ENCODE data around the gene MGARP. TPM values are rescaled to one million over a fixed set of nuclear protein-coding genes. Genes with fewer than 3 reads are reported as not detected.

Gene MGARP
- total RNA-seq, 1 donor from 2014 or later = 2.5 TPM

DNA sequence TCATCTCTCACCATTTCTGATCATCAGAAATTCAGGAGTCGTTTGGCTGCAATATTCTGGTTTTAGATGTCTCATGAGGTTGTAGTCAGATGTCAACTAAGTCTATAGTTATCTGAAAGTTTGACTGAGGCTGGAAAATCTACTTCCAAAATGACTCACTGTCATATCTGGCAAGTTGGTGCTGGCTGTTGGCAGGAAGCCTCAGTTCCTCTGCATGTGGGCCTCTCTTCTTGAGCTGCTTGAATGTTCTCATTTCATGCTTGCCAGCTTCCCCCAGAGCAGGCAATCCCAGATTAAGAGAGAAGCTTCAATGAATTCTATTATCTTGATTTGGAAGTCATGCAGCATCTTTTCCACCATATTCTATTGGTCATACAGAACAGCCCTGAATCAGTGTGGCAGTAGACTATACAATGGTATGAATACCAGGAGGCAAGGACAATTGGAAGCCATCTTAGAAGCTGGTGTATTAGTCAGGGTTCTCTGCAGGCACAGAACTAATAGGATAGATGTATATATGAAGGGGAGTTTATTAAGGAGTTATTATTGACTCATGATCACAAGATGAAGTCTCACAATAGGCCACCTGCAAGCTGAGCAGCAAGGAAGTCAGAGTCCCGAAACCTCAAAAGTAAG lies 56.2 kb downstream of the MGARP start:
- no peaks in the 10 kb centered on the region for H3K9me3 Mint-ChIP-seq
- DNase-seq (ENCODE audit: low spot score) = no peak
- TF ChIP-seq EZH2 (IDR thresholded peaks at IDR 0.05) = no peak

DNA sequence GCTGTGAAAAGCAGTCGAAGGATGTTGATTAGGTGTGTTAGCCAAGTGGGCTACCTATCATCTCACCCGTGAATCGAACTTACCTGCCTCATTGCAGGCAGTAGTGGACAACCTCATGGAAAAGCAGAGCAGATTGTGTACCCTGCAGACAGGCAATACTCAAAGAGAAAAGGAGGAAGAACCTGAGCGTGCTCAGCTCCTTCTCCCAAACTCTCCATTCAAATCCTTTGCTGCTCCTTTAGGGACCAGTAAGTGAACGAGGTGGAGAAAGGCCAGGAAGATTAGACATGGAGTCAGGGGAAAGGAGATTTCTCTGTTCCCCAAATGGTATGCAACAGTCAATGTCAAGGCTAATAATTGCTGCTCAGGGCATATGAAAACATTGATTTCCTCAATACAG lies 57.8 kb downstream of the MGARP start:
- Histone ChIP-seq H4K20me1 (ENCODE audit: low read depth) (no peaks in the 10 kb centered on the region), H2AFZ (replicated peaks) (no peak overlapping the region), H3K4me3 (no peak overlapping the region), H3K36me3 (no peaks in the 10 kb centered on the region), H3K79me2 (ENCODE audit: low read depth) (no peaks in the 10 kb centered on the region), H3K9ac (no peak overlapping the region), H3K4me1 (no peaks in the 10 kb centered on the region), H3K27ac (no peak overlapping the region), H3K9me3 (ENCODE audit: low read depth) (no peaks in the 10 kb centered on the region), H3K27me3 (no peaks in the 10 kb centered on the region), H3F3A (ENCODE audit: low read depth) (no peaks in the 10 kb centered on the region), H3K4me2 (no peak overlapping the region)
- Mint-ChIP-seq H3K27ac (no peak overlapping the region), H3K27me3 (ENCODE audit: insufficient read depth, low read depth) (no peaks in the 10 kb centered on the region), H3K4me1 (peaks cover 9% of the 10 kb centered on the region), H3K9me3 (peaks cover 3% of the 10 kb centered on the region), H3K36me3 (no peaks in the 10 kb centered on the region), H3K4me3 (no peak overlapping the region)
- TF ChIP-seq EZH2 (IDR thresholded peaks at IDR 0.05) = no peak
- TF ChIP-seq EZH2phosphoT487 (IDR thresholded peaks at IDR 0.05) = no peak
- TF ChIP-seq CTCF (IDR thresholded peaks at IDR 0.05) = no peak
- DNase-seq (ENCODE audit: low spot score) = no peak

More for the DNA sequence above, 56.2 kb downstream of the MGARP start:
- Histone ChIP-seq H3K36me3 (no peaks in the 10 kb centered on the region), H3K9me3 (ENCODE audit: low read depth) (no peaks in the 10 kb centered on the region), H3K4me1 (no peaks in the 10 kb centered on the region), H4K20me1 (ENCODE audit: low read depth) (no peaks in the 10 kb centered on the region), H3K79me2 (ENCODE audit: low read depth) (no peaks in the 10 kb centered on the region), H3K27ac (no peak overlapping the region), H2AFZ (replicated peaks) (no peak overlapping the region), H3K9ac (no peak overlapping the region), H3K4me3 (no peak overlapping the region), H3K27me3 (no peaks in the 10 kb centered on the region), H3K4me2 (no peak overlapping the region), H3F3A (ENCODE audit: low read depth) (no peaks in the 10 kb centered on the region)
- Mint-ChIP-seq H3K36me3 (no peaks in the 10 kb centered on the region), H3K4me3 (no peak overlapping the region), H3K27me3 (ENCODE audit: insufficient read depth, low read depth) (no peaks in the 10 kb centered on the region), H3K27ac (no peak overlapping the region), H3K4me1 (peaks cover 9% of the 10 kb centered on the region)

DNA sequence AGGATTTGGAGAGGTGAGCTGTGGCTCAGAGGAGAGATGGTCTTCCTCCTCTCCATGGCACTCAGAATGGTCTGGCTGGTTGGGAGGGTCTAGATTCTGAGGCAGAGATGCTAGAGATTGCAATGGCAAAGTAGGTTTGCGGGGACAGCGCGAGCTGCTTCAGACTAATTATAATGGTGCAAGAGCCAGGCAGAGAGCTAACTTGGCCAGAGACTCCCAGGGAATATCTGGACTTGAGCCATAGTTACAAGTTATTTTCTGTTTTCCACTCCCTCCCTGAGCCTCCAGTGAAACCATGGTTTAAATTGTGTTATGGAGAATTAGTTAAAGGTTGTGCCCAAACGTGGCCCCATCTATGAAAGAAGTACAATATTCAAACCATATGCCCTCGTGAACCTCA lies 58.3 kb downstream of the MGARP start:
- H3K4me1 Mint-ChIP-seq = peaks cover 9% of the 10 kb centered on the region

More for the DNA sequence above, 58.3 kb downstream of the MGARP start:
- H2AFZ ChIP-seq (replicated peaks) = no peak overlapping the region
- TF ChIP-seq CTCF (IDR thresholded peaks at IDR 0.05) (no peak), EZH2 (IDR thresholded peaks at IDR 0.05) (no peak), EZH2phosphoT487 (IDR thresholded peaks at IDR 0.05) (no peak)
- H3K27me3 ChIP-seq = no peaks in the 10 kb centered on the region
- H3K27ac Mint-ChIP-seq = no peak overlapping the region
- H3K9me3 ChIP-seq (ENCODE audit: low read depth) = no peaks in the 10 kb centered on the region
- no peaks in the 10 kb centered on the region for H3K36me3 Mint-ChIP-seq
- no peak overlapping the region for H3K4me2 ChIP-seq
- H3K4me1 ChIP-seq = no peaks in the 10 kb centered on the region
- no peaks in the 10 kb centered on the region for H4K20me1 ChIP-seq (ENCODE audit: low read depth)
- peaks cover 3% of the 10 kb centered on the region for H3K9me3 Mint-ChIP-seq
- H3F3A ChIP-seq (ENCODE audit: low read depth) = no peaks in the 10 kb centered on the region
- no peaks in the 10 kb centered on the region for H3K36me3 ChIP-seq
- no peaks in the 10 kb centered on the region for H3K79me2 ChIP-seq (ENCODE audit: low read depth)
- H3K4me3 Mint-ChIP-seq = no peak overlapping the region
- H3K27me3 Mint-ChIP-seq (ENCODE audit: insufficient read depth, low read depth) = no peaks in the 10 kb centered on the region
- H3K9ac ChIP-seq = no peak overlapping the region
- H3K27ac ChIP-seq = no peak overlapping the region
- H3K4me3 ChIP-seq = no peak overlapping the region
- no peak for DNase-seq (ENCODE audit: low spot score)

Measured in neural progenitor cell (in vitro differentiated cells).